ENCODE results near the gene ZNF45. TPM values are rescaled to one million over a fixed set of nuclear protein-coding genes. Genes with fewer than 3 reads are reported as not detected.

The ZNF45 gene
- 9.9 to 12.8 TPM (median 10.7 TPM) in 5 replicates for total RNA-seq (2022; extraction: Qiagen RNA extraction)

GRCh38 chr19:43934985-43935708, at the start of gene ZNF45:
Gene ZNF45 (minus strand): TSS chr19:43935282. CDS start chr19:43922185, 13,097 bp downstream.

GRCh38 chr19:43983912-43984686, 49.0 kb upstream of the ZNF45 start, which contains the start of gene ZNF155:
Gene ZNF155 (plus strand): TSS chr19:43984188. CDS start chr19:43988544, 4,356 bp downstream.

GRCh38 chr19:43950834-43951645, 16.0 kb upstream of the ZNF45 start, which contains the start of gene ZNF221:
Gene ZNF221 (plus strand): TSS chr19:43951228. CDS start chr19:43962727, 11,499 bp downstream.

GRCh38 chr19:43883864-43884263, 51.2 kb downstream of the ZNF45 start, which contains the start of gene ZNF404:
Gene ZNF404 (minus strand): TSS chr19:43883964.

Other genes with a start within 250 kb of the ZNF45 start
- gene IRGC, start 219.2 kb downstream of the ZNF45 start, total RNA-seq (2022; extraction: Qiagen RNA extraction), result not detected in 5 replicates
- 52.1 to 76.4 TPM (median 65.0 TPM) in 5 replicates for gene SMG9, start 180.3 kb downstream of the ZNF45 start, total RNA-seq (2022; extraction: Qiagen RNA extraction)
- 43.7 to 66.7 TPM (median 58.2 TPM) in 5 replicates for gene KCNN4, start 154.3 kb downstream of the ZNF45 start, total RNA-seq (2022; extraction: Qiagen RNA extraction)
- gene LYPD5, start 132.8 kb downstream of the ZNF45 start, total RNA-seq (2022; extraction: Qiagen RNA extraction), result 0.16 to 0.31 TPM (median 0.17 TPM) in 5 replicates
- gene ZNF283, start 108.0 kb downstream of the ZNF45 start, total RNA-seq (2022; extraction: Qiagen RNA extraction), result 3.6 to 7.3 TPM (median 4.4 TPM) in 5 replicates
- 0.13 to 0.44 TPM (median 0.27 TPM) in 5 replicates for gene ZNF404, start 51.3 kb downstream of the ZNF45 start, total RNA-seq (2022; extraction: Qiagen RNA extraction)
- 0.39 to 0.92 TPM (median 0.48 TPM) in 5 replicates for gene ZNF221, start 15.9 kb upstream of the ZNF45 start, total RNA-seq (2022; extraction: Qiagen RNA extraction)
- 2.3 to 3.8 TPM (median 2.6 TPM) in 5 replicates for gene ZNF155, start 48.9 kb upstream of the ZNF45 start, total RNA-seq (2022; extraction: Qiagen RNA extraction)
- 2.0 to 3.6 TPM (median 2.9 TPM) in 5 replicates for gene ZNF230, start 67.7 kb upstream of the ZNF45 start, total RNA-seq (2022; extraction: Qiagen RNA extraction)
- gene ZNF222, start 90.1 kb upstream of the ZNF45 start, total RNA-seq (2022; extraction: Qiagen RNA extraction), result 2.5 to 6.1 TPM (median 3.3 TPM) in 5 replicates
- 1.9 to 2.9 TPM (median 2.7 TPM) in 5 replicates for gene ZNF223, start 116.8 kb upstream of the ZNF45 start, total RNA-seq (2022; extraction: Qiagen RNA extraction)
- 0.29 to 0.49 TPM (median 0.39 TPM) in 5 replicates for gene ZNF284, start 136.9 kb upstream of the ZNF45 start, total RNA-seq (2022; extraction: Qiagen RNA extraction)
- gene ZNF224, start 159.1 kb upstream of the ZNF45 start, total RNA-seq (2022; extraction: Qiagen RNA extraction), result 9.9 to 11.4 TPM (median 10.9 TPM) in 5 replicates
- gene ZNF225, start 178.1 kb upstream of the ZNF45 start, total RNA-seq (2022; extraction: Qiagen RNA extraction), result 2.3 to 3.4 TPM (median 2.8 TPM) in 5 replicates
- 1.5 to 2.9 TPM (median 2.7 TPM) in 5 replicates for gene ZNF234, start 206.3 kb upstream of the ZNF45 start, total RNA-seq (2022; extraction: Qiagen RNA extraction)
- 19.2 to 20.9 TPM (median 20.2 TPM) in 5 replicates for gene ZNF226, start 229.8 kb upstream of the ZNF45 start, total RNA-seq (2022; extraction: Qiagen RNA extraction)

Measured in A549 treated with CORT108297 at 1 μM for 4 hours (cell line).